WTC11 (cell line): Measurements from ENCODE around the gene HP1BP3. TPM values are rescaled to one million over a fixed set of nuclear protein-coding genes. Genes with fewer than 3 reads are reported as not detected.

Experiments used
- ATAC-seq: fragments of 200-7000 bp; cut with Tn5 transposase; 2 replicates; pipeline ENCODE4 v1.10.0; 2021; ENCODE audit warnings: mild to moderate bottlenecking, moderate library complexity
- CTCF ChIA-PET: fragments of 300-600 bp; sonication (Branson Sonifier 250); formaldehyde crosslinking; loops from one replicate; lab custom pipeline; 2021; ENCODE audit warnings: antibody characterized with exemption; lab: Charles Lee
- POLR2A ChIA-PET: fragments of 350-600 bp; sonication (Branson Sonifier 250); formaldehyde crosslinking; loops from one replicate; lab custom pipeline; 2021; ENCODE audit warnings: antibody characterized with exemption; lab: Charles Lee
- DNase-seq: peaks from one replicate; pipeline ENCODE4 v3.0.0; 2021; ENCODE audit warnings: low spot score
- H3K27ac Mint-ChIP-seq: 2 replicates; pipeline ENCODE4 v1.8.0; 2021; ENCODE audit warnings: mixed read lengths
- H3K27me3 Mint-ChIP-seq: 2 replicates; pipeline ENCODE4 v1.8.0; 2021; ENCODE audit warnings: low read depth, mild to moderate bottlenecking, moderate library complexity, mixed read lengths
- H3K36me3 Mint-ChIP-seq: 2 replicates; pipeline ENCODE4 v1.8.0; 2021; ENCODE audit warnings: mixed read lengths
- H3K4me1 Mint-ChIP-seq: 2 replicates; pipeline ENCODE4 v1.8.0; 2022; ENCODE audit warnings: mixed read lengths
- H3K4me3 Mint-ChIP-seq: 2 replicates; pipeline ENCODE4 v1.8.0; 2021; ENCODE audit warnings: mild to moderate bottlenecking, moderate library complexity, mixed read lengths
- H3K9me3 Mint-ChIP-seq: 2 replicates; pipeline ENCODE4 v1.8.0; 2021; ENCODE audit warnings: mixed read lengths
- GTF2I ChIP-seq: fragments of 250-450 bp; sonication (Bioruptor Pico); conservative IDR thresholded peaks from 2 replicates; pipeline ENCODE4 v1.4.0; 2021; ENCODE audit warnings: mild to moderate bottlenecking
- HMGA2 ChIP-seq: fragments of 250-450 bp; sonication (Bioruptor Pico); IDR thresholded peaks from 2 replicates; pipeline ENCODE4 v1.4.0; 2021; ENCODE audit warnings: mild to moderate bottlenecking, moderate library complexity
- JAZF1 ChIP-seq: fragments of 250-450 bp; sonication (Bioruptor Pico); IDR thresholded peaks from 2 replicates; pipeline ENCODE4 v1.9.0; 2021; ENCODE audit warnings: moderate library complexity, mild to moderate bottlenecking, inconsistent platforms
- NFE2L1 ChIP-seq: sonication (generic); formaldehyde crosslinking; IDR thresholded peaks from 2 replicates; pipeline ENCODE4 v1.8.1; 2023; ENCODE audit warnings: missing genetic modification reagents
- SP1 ChIP-seq: sonication (generic); formaldehyde crosslinking; conservative IDR thresholded peaks from 2 replicates; pipeline ENCODE4 v1.8.1; 2022; ENCODE audit warnings: missing genetic modification reagents
- TP53 ChIP-seq: sonication (generic); formaldehyde crosslinking; IDR thresholded peaks from 2 replicates; pipeline ENCODE4 v1.8.1; 2023; ENCODE audit warnings: mild to moderate bottlenecking, missing genetic modification reagents
- ZBTB21 ChIP-seq: sonication (generic); formaldehyde crosslinking; IDR thresholded peaks from 2 replicates; pipeline ENCODE4 v1.8.1; 2023; ENCODE audit warnings: mild to moderate bottlenecking, missing genetic modification reagents, borderline replicate concordance
- ZNF121 ChIP-seq: sonication (generic); formaldehyde crosslinking; IDR thresholded peaks from 2 replicates; pipeline ENCODE4 v1.8.0; 2023; ENCODE audit warnings: missing genetic modification reagents
- ZNF219 ChIP-seq: sonication (generic); formaldehyde crosslinking; IDR thresholded peaks from 2 replicates; pipeline ENCODE4 v1.8.0; 2023; ENCODE audit warnings: missing genetic modification reagents, mild to moderate bottlenecking, borderline replicate concordance
- ZNF317 ChIP-seq: sonication (generic); formaldehyde crosslinking; IDR thresholded peaks from 2 replicates; pipeline ENCODE4 v1.8.1; 2023; ENCODE audit warnings: low read depth, mild to moderate bottlenecking, moderate library complexity, missing genetic modification reagents, borderline replicate concordance
- total RNA-seq: library from RNA; stranded (reverse); gene quantifications from 3 replicates; pipeline ENCODE4 v1.2.3, GENCODE V29; 2021
- TF ChIP-seq, protein P1 (sequence below): sonication (generic); formaldehyde crosslinking; IDR thresholded peaks from 2 replicates; pipeline ENCODE4 v1.8.1; 2023; ENCODE audit warnings: mild to moderate bottlenecking, moderate library complexity, missing genetic modification reagents
- TF ChIP-seq, protein P2 (sequence below): sonication (generic); formaldehyde crosslinking; IDR thresholded peaks from 2 replicates; pipeline ENCODE4 v1.8.1; 2022; ENCODE audit warnings: mild to moderate bottlenecking, missing genetic modification reagents, moderate library complexity, borderline replicate concordance
- TF ChIP-seq, protein P3 (sequence below): sonication (generic); formaldehyde crosslinking; IDR thresholded peaks from 2 replicates; pipeline ENCODE4 v1.8.1; 2023; ENCODE audit warnings: mild to moderate bottlenecking, missing genetic modification reagents, moderate library complexity
- TF ChIP-seq, protein P4 (sequence below): sonication (generic); formaldehyde crosslinking; IDR thresholded peaks from 2 replicates; pipeline ENCODE4 v1.8.1; 2022; ENCODE audit warnings: missing genetic modification reagents, borderline replicate concordance
- TF ChIP-seq, protein P5 (sequence below): sonication (generic); formaldehyde crosslinking; IDR thresholded peaks from 2 replicates; pipeline ENCODE4 v1.8.1; 2023; ENCODE audit warnings: mild to moderate bottlenecking, missing genetic modification reagents, moderate library complexity
- TF ChIP-seq, protein P6 (sequence below): fragments of 200-600 bp; IDR thresholded peaks from 2 replicates; pipeline ENCODE4 v1.8.0; 2022; ENCODE audit warnings: antibody characterized with exemption
- TF ChIP-seq, protein P7 (sequence below): fragments of 250-450 bp; sonication (Bioruptor Pico); IDR thresholded peaks from 2 replicates; pipeline ENCODE4 v1.9.0; 2021; ENCODE audit warnings: moderate library complexity, mild to moderate bottlenecking, inconsistent platforms, borderline replicate concordance
- TF ChIP-seq, protein P8 (sequence below): fragments of 250-450 bp; sonication (Bioruptor Pico); IDR thresholded peaks from 2 replicates; pipeline ENCODE4 v1.9.0; 2021; ENCODE audit warnings: mild to moderate bottlenecking
- TF ChIP-seq, protein P9 (sequence below): sonication (generic); formaldehyde crosslinking; IDR thresholded peaks from 2 replicates; pipeline ENCODE4 v1.8.0; 2022; ENCODE audit warnings: mild to moderate bottlenecking, missing genetic modification reagents

Gene HP1BP3
- total RNA-seq, 1 experiment from 2014 or later = 121 TPM

DNA sequence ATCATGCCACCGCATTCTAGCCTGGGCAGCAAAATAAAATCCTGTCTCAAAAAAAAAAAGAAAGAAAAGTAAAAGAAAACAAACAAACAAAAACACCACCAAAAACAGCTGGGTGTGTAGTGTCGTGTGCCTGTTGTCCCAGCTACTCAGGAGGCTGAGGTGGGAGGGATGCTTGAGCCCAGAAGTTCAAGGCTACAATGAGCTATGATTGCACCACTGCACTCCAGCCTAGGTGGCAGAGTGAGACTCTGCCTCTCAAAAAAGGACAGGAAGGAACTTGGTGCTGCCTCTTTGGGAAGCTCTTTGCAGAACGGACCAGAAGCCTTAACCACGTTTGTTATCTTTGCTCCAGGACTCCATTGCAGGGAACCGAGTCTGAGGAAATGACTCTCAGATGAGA lies 80.3 kb downstream of the HP1BP3 start (continued):
- TF ChIP-seq, protein P1, sequence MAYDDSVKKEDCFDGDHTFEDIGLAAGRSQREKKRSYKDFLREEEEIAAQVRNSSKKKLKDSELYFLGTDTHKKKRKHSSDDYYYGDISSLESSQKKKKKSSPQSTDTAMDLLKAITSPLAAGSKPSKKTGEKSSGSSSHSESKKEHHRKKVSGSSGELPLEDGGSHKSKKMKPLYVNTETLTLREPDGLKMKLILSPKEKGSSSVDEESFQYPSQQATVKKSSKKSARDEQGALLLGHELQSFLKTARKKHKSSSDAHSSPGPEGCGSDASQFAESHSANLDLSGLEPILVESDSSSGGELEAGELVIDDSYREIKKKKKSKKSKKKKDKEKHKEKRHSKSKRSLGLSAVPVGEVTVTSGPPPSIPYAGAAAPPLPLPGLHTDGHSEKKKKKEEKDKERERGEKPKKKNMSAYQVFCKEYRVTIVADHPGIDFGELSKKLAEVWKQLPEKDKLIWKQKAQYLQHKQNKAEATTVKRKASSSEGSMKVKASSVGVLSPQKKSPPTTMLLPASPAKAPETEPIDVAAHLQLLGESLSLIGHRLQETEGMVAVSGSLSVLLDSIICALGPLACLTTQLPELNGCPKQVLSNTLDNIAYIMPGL (CRISPR knock-in tag) = no peak
- TF ChIP-seq HMGA2 (CRISPR knock-in tag) (no peak), ZNF317 (no peak)

DNA sequence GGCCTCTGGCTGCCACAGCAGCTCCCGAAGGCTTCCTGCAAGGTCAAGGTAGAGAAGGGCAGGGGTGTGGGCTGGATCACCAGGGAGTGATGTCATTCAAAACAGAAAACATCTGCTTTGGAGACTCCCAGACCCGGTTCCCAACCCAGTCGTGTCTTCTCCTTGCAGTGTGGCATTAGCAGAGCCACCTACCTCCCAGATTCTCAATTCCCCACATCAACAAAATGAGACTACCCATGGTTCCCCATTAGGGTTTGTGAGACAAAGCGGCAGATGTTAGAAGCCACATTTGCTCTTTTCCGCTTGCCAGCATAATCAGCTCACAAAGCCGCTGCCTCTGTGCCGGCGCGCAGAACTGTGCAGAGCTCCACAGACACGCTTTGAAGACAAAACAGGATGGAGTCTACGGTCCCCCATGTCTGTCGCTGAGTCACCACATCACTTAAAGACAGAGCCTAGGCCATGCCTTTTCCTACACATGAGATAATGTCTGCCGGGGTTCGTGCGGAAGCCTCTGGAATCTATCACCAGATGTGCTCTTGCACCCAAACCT lies 81.8 kb downstream of the HP1BP3 start:
- POLR2A ChIA-PET = no interaction called here
- Mint-ChIP-seq H3K27me3 (no peaks in the 10 kb centered on the region; the same call in 1 of the 2 replicates), H3K9me3 (no peaks in the 10 kb centered on the region), H3K4me3 (no peak overlapping the region), H3K27ac (no peak overlapping the region), H3K4me1 (no peaks in the 10 kb centered on the region), H3K36me3 (peaks cover 6% of the 10 kb centered on the region)
- DNase-seq = no peak
- no peak for TF ChIP-seq ZNF121 (CRISPR knock-in tag)
- TF ChIP-seq, protein P2, sequence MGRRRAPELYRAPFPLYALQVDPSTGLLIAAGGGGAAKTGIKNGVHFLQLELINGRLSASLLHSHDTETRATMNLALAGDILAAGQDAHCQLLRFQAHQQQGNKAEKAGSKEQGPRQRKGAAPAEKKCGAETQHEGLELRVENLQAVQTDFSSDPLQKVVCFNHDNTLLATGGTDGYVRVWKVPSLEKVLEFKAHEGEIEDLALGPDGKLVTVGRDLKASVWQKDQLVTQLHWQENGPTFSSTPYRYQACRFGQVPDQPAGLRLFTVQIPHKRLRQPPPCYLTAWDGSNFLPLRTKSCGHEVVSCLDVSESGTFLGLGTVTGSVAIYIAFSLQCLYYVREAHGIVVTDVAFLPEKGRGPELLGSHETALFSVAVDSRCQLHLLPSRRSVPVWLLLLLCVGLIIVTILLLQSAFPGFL (CRISPR knock-in tag) = no peak
- TF ChIP-seq, protein P3, sequence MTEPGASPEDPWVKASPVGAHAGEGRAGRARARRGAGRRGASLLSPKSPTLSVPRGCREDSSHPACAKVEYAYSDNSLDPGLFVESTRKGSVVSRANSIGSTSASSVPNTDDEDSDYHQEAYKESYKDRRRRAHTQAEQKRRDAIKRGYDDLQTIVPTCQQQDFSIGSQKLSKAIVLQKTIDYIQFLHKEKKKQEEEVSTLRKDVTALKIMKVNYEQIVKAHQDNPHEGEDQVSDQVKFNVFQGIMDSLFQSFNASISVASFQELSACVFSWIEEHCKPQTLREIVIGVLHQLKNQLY = no peak
- TF ChIP-seq JAZF1 (CRISPR knock-in tag) = no peak
- TF ChIP-seq, protein P4, sequence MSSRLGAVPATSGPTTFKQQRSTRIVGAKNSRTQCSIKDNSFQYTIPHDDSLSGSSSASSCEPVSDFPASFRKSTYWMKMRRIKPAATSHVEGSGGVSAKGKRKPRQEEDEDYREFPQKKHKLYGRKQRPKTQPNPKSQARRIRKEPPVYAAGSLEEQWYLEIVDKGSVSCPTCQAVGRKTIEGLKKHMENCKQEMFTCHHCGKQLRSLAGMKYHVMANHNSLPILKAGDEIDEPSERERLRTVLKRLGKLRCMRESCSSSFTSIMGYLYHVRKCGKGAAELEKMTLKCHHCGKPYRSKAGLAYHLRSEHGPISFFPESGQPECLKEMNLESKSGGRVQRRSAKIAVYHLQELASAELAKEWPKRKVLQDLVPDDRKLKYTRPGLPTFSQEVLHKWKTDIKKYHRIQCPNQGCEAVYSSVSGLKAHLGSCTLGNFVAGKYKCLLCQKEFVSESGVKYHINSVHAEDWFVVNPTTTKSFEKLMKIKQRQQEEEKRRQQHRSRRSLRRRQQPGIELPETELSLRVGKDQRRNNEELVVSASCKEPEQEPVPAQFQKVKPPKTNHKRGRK (CRISPR knock-in tag) = no peak
- no peak for TF ChIP-seq HMGA2 (CRISPR knock-in tag)
- TF ChIP-seq, protein P5, sequence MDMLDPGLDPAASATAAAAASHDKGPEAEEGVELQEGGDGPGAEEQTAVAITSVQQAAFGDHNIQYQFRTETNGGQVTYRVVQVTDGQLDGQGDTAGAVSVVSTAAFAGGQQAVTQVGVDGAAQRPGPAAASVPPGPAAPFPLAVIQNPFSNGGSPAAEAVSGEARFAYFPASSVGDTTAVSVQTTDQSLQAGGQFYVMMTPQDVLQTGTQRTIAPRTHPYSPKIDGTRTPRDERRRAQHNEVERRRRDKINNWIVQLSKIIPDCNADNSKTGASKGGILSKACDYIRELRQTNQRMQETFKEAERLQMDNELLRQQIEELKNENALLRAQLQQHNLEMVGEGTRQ (CRISPR knock-in tag) = no peak
- no peak for TF ChIP-seq ZNF219 (CRISPR knock-in tag)
- TF ChIP-seq GTF2I (CRISPR knock-in tag) = no peak
- TF ChIP-seq, protein P6, sequence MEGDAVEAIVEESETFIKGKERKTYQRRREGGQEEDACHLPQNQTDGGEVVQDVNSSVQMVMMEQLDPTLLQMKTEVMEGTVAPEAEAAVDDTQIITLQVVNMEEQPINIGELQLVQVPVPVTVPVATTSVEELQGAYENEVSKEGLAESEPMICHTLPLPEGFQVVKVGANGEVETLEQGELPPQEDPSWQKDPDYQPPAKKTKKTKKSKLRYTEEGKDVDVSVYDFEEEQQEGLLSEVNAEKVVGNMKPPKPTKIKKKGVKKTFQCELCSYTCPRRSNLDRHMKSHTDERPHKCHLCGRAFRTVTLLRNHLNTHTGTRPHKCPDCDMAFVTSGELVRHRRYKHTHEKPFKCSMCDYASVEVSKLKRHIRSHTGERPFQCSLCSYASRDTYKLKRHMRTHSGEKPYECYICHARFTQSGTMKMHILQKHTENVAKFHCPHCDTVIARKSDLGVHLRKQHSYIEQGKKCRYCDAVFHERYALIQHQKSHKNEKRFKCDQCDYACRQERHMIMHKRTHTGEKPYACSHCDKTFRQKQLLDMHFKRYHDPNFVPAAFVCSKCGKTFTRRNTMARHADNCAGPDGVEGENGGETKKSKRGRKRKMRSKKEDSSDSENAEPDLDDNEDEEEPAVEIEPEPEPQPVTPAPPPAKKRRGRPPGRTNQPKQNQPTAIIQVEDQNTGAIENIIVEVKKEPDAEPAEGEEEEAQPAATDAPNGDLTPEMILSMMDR = no peak
- TF ChIP-seq, protein P7, sequence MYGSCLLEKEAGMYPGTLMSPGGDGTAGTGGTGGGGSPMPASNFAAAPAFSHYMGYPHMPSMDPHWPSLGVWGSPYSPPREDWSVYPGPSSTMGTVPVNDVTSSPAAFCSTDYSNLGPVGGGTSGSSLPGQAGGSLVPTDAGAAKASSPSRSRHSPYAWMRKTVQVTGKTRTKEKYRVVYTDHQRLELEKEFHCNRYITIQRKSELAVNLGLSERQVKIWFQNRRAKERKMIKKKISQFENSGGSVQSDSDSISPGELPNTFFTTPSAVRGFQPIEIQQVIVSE (CRISPR knock-in tag) = no peak
- no peak for TF ChIP-seq NFE2L1 (CRISPR knock-in tag)
- TF ChIP-seq ZBTB21 = no peak
- TF ChIP-seq, protein P8, sequence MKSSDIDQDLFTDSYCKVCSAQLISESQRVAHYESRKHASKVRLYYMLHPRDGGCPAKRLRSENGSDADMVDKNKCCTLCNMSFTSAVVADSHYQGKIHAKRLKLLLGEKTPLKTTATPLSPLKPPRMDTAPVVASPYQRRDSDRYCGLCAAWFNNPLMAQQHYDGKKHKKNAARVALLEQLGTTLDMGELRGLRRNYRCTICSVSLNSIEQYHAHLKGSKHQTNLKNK (CRISPR knock-in tag) = no peak
- TF ChIP-seq SP1 (CRISPR knock-in tag) = no peak
- no peak for TF ChIP-seq TP53 (CRISPR knock-in tag)
- TF ChIP-seq, protein P9, sequence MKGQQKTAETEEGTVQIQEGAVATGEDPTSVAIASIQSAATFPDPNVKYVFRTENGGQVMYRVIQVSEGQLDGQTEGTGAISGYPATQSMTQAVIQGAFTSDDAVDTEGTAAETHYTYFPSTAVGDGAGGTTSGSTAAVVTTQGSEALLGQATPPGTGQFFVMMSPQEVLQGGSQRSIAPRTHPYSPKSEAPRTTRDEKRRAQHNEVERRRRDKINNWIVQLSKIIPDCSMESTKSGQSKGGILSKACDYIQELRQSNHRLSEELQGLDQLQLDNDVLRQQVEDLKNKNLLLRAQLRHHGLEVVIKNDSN = no peak
- ATAC-seq = no peak
- CTCF ChIA-PET = interaction anchor here (4.1 kb wide), 1 partner anchor 8 kb away, joined by 27 read pairs; no protein-coding TSS in a partner anchor
